ENCODE data around the gene PNPLA3.

The PNPLA3 gene

DNA sequence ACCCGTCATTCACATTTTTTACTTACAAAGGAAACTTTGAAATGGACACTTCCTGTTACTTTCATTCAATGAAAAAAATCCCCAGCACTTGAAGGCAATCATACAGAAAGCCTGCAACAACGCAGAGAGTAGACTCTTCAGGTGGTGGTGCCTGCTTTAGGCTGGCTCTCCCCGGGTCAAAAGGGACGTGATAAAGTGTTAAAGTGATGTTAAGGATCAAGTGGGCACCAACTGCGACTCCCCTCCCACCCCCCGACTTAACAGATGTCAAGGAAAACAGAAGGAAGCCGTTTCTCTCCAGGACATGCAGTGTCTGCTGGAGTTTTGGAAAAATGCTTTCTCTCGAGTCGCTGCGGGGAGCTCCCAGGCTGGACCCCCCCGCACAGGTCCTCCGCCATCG, 414 bp upstream of the PNPLA3 start:
- no peak for DNase-seq

DNA sequence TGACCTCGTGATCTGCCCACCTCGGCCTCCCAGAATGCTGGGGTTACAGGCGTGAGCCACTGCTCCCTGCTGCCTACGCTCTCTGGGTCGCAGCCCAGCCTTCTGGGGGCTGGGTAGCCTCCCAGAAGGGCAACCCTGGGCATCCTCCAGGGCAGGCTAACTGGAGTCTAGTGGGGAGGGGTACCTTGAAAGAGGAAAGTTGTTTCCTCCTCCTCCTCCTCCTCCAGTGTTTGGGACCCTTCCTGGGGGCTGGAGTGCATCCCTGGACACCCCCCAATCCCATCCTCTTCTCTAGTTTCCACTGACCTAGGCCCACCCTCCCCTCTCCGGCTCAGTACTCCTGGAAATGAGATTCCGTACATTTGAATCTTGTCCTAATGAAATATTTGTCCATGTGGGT, 1.3 kb downstream of the PNPLA3 start:
- Histone ChIP-seq H3K9me3 (ENCODE audit: control insufficient read depth, low read length) (no peaks in the 10 kb centered on the region), H3K4me3 (ENCODE audit: insufficient read depth, low read depth, low read length, poor library complexity, severe bottlenecking) (no peak overlapping the region), H3K36me3 (ENCODE audit: control insufficient read depth, insufficient read depth, low read length) (no peaks in the 10 kb centered on the region), H3K27ac (ENCODE audit: insufficient read depth, low read length, poor library complexity, severe bottlenecking) (no peak overlapping the region), H3K27me3 (replicated peaks; ENCODE audit: control insufficient read depth, insufficient read depth, low read length, poor library complexity, severe bottlenecking) (peaks cover 6% of the 10 kb centered on the region), H3K4me1 (ENCODE audit: control insufficient read depth, insufficient read depth, low read length, poor library complexity, severe bottlenecking) (peaks cover 12% of the 10 kb centered on the region)
- no peak for DNase-seq

More for the DNA sequence above, 414 bp upstream of the PNPLA3 start:
- Histone ChIP-seq H3K9me3 (ENCODE audit: control insufficient read depth, low read length) (no peaks in the 10 kb centered on the region), H3K27ac (ENCODE audit: insufficient read depth, low read length, poor library complexity, severe bottlenecking) (no peak overlapping the region), H3K36me3 (ENCODE audit: control insufficient read depth, insufficient read depth, low read length) (no peaks in the 10 kb centered on the region), H3K4me1 (ENCODE audit: control insufficient read depth, insufficient read depth, low read length, poor library complexity, severe bottlenecking) (peaks cover 12% of the 10 kb centered on the region), H3K4me3 (ENCODE audit: insufficient read depth, low read depth, low read length, poor library complexity, severe bottlenecking) (peak overlapping the region; percentile 11), H3K27me3 (replicated peaks; ENCODE audit: control insufficient read depth, insufficient read depth, low read length, poor library complexity, severe bottlenecking) (peaks cover 6% of the 10 kb centered on the region)

DNA sequence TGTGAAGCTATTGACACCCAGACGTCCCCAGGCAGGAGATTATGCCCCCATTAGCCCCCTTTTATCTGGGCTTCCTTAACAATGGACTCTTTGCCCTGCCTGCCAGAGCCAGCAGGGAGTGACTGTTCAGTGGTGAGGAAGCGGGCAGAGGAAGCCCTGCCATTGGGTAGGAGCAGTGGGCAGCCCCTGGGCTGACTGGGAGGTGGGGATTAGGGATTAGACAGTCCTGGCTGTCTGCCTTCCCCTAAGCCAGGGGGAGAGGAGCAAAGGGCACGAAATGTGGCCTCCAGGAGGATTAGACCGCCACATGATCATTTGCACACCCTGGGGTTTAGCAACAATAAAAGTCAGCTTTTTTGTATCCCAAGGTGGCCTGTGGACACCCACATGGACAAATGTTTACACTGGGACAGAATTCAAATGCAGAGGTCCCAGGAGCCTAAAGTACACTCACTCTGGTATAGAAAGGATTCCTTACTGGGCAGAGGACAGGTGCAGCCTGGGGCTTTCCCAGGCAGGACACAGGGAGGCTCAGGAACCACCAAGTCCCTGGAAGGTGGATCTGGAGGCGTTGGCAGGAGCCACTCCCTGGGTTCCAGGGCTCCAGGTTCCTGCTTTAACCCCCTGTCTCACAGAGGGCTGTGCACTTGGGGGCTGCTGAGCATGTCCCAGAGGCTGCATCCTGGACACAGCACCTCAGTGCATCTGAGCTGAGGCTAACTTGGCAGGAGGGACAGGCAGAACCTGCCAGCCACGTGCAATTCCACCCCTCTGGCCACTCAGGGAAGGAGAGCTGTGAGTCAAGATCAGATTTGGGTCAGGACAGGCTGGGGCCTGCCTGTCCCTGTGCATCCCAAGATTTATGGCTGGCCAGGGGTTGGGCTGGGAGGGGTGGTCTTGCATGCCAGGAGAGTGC, 2.1 kb downstream of the PNPLA3 start:
- no peaks in the 10 kb centered on the region for H3K9me3 ChIP-seq (ENCODE audit: control insufficient read depth, low read length)
- H3K4me1 ChIP-seq (ENCODE audit: control insufficient read depth, insufficient read depth, low read length, poor library complexity, severe bottlenecking), result peaks cover 12% of the 10 kb centered on the region
- no peak for DNase-seq
- H3K27me3 ChIP-seq (replicated peaks; ENCODE audit: control insufficient read depth, insufficient read depth, low read length, poor library complexity, severe bottlenecking), result peaks cover 6% of the 10 kb centered on the region
- no peak overlapping the region for H3K27ac ChIP-seq (ENCODE audit: insufficient read depth, low read length, poor library complexity, severe bottlenecking)
- no peaks in the 10 kb centered on the region for H3K36me3 ChIP-seq (ENCODE audit: control insufficient read depth, insufficient read depth, low read length)
- no peak overlapping the region for H3K4me3 ChIP-seq (ENCODE audit: insufficient read depth, low read depth, low read length, poor library complexity, severe bottlenecking)

DNA sequence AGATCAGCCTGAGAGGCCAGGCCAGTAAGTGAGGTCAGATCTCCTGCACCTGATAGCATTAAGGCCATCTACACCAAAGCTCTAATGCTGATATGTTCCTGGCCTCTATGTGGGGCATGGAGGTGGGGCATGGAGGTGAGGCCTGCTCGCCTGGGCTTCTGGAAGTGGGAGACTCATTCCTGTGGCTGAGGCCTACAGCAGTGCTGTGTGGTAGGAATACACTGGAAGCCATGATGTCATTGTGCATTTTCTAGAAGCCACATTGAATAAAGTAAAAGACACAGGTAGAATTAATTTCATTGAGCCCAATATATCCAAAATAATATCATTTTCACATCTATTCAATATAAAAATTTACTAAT, 2.7 kb downstream of the PNPLA3 start:
- H3K9me3 ChIP-seq (ENCODE audit: control insufficient read depth, low read length), result no peaks in the 10 kb centered on the region
- H3K4me1 ChIP-seq (ENCODE audit: control insufficient read depth, insufficient read depth, low read length, poor library complexity, severe bottlenecking), result peaks cover 12% of the 10 kb centered on the region
- no peak overlapping the region for H3K27ac ChIP-seq (ENCODE audit: insufficient read depth, low read length, poor library complexity, severe bottlenecking)
- H3K27me3 ChIP-seq (replicated peaks; ENCODE audit: control insufficient read depth, insufficient read depth, low read length, poor library complexity, severe bottlenecking), result peaks cover 6% of the 10 kb centered on the region
- no peak for DNase-seq
- no peaks in the 10 kb centered on the region for H3K36me3 ChIP-seq (ENCODE audit: control insufficient read depth, insufficient read depth, low read length)
- H3K4me3 ChIP-seq (ENCODE audit: insufficient read depth, low read depth, low read length, poor library complexity, severe bottlenecking), result no peak overlapping the region

DNA sequence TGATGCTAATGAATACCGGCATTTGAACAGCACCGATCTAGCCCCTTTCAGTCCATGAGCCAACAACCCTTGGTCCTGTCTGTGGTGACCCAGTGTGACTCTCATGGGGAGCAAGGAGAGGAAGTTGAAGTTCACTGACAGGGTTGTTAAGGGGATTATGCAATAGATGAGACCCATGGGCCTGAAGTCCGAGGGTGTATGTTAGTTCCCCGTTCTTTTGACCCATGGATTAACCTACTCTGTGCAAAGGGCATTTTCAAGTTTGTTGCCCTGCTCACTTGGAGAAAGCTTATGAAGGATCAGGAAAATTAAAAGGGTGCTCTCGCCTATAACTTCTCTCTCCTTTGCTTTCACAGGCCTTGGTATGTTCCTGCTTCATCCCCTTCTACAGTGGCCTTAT, 4.9 kb downstream of the PNPLA3 start:
- H3K4me1 ChIP-seq (ENCODE audit: control insufficient read depth, insufficient read depth, low read length, poor library complexity, severe bottlenecking), result peaks cover 6% of the 10 kb centered on the region
- no peaks in the 10 kb centered on the region for H3K36me3 ChIP-seq (ENCODE audit: control insufficient read depth, insufficient read depth, low read length)
- DNase-seq, result no peak
- no peak overlapping the region for H3K27ac ChIP-seq (ENCODE audit: insufficient read depth, low read length, poor library complexity, severe bottlenecking)
- H3K9me3 ChIP-seq (ENCODE audit: control insufficient read depth, low read length), result no peaks in the 10 kb centered on the region
- H3K27me3 ChIP-seq (replicated peaks; ENCODE audit: control insufficient read depth, insufficient read depth, low read length, poor library complexity, severe bottlenecking), result peaks cover 6% of the 10 kb centered on the region
- no peak overlapping the region for H3K4me3 ChIP-seq (ENCODE audit: insufficient read depth, low read depth, low read length, poor library complexity, severe bottlenecking)

DNA sequence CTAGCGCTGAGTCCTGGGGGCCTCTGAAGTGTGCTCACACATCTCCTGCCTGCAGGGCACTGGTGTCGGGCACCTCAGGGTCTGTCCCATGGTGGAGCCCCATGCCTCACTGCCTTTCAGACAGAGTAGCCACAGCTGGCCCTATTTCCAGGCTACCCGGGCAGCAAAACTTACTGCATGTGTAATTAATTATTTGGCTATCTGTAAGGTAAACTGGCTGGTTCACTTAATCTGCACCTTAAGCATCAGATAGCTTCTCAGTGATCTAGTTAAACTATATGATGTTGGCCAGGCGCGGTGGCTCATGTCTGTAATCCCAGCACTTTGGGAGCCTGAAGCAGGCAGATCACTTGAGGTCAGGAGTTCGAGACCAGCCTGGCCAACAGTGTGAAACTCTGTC, 5.3 kb downstream of the PNPLA3 start:
- Histone ChIP-seq H3K4me3 (ENCODE audit: insufficient read depth, low read depth, low read length, poor library complexity, severe bottlenecking) (no peak overlapping the region), H3K36me3 (ENCODE audit: control insufficient read depth, insufficient read depth, low read length) (no peaks in the 10 kb centered on the region), H3K9me3 (ENCODE audit: control insufficient read depth, low read length) (no peaks in the 10 kb centered on the region), H3K27me3 (replicated peaks; ENCODE audit: control insufficient read depth, insufficient read depth, low read length, poor library complexity, severe bottlenecking) (peaks cover 5% of the 10 kb centered on the region), H3K27ac (ENCODE audit: insufficient read depth, low read length, poor library complexity, severe bottlenecking) (no peak overlapping the region), H3K4me1 (ENCODE audit: control insufficient read depth, insufficient read depth, low read length, poor library complexity, severe bottlenecking) (peaks cover 6% of the 10 kb centered on the region)
- no peak for DNase-seq

DNA sequence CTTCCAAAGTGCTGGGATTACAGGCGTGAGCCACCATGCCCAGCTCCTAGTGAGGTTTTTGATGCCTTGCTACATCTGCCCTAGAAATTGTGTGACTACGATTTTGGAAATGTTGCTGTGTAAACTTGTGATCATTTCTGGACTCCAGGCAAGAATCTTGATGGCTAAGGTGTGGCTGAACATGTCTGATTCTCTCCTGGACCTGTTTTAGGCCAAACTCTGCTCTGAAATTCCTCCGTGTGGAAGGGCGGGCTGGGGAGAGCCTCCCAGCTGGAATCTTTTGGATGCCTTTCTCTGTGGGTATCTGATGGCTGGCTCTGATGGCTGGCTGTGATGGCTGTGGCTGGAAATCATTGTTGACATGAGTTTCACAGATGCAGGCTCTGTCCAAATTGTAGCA, 8.2 kb downstream of the PNPLA3 start:
- Histone ChIP-seq H3K4me1 (ENCODE audit: control insufficient read depth, insufficient read depth, low read length, poor library complexity, severe bottlenecking) (no peaks in the 10 kb centered on the region), H3K4me3 (ENCODE audit: insufficient read depth, low read depth, low read length, poor library complexity, severe bottlenecking) (no peak overlapping the region), H3K36me3 (ENCODE audit: control insufficient read depth, insufficient read depth, low read length) (no peaks in the 10 kb centered on the region), H3K27ac (ENCODE audit: insufficient read depth, low read length, poor library complexity, severe bottlenecking) (no peak overlapping the region), H3K9me3 (ENCODE audit: control insufficient read depth, low read length) (no peaks in the 10 kb centered on the region), H3K27me3 (replicated peaks; ENCODE audit: control insufficient read depth, insufficient read depth, low read length, poor library complexity, severe bottlenecking) (no peaks in the 10 kb centered on the region)
- no peak for DNase-seq

DNA sequence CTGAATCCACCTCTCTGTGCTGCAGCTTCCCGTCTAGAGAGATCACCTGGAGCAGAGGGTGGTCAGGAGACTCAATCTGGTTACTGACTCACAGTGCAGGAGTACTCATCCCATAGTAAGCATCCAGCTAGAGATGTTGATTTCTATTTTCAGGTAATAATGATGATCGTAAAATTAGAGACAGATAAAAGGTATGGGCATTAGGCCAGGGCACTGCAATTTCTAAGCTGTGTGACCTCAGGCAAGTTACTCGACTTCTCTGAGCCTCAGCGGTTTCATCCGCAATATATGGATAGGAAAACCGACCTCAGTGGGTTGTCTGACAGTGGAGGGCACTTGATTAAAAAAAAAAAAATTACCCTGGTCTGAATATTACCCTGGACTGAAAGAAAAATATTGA, 17.8 kb downstream of the PNPLA3 start:
- Histone ChIP-seq H3K36me3 (ENCODE audit: control insufficient read depth, insufficient read depth, low read length) (no peaks in the 10 kb centered on the region), H3K27me3 (replicated peaks; ENCODE audit: control insufficient read depth, insufficient read depth, low read length, poor library complexity, severe bottlenecking) (no peaks in the 10 kb centered on the region), H3K27ac (ENCODE audit: insufficient read depth, low read length, poor library complexity, severe bottlenecking) (no peak overlapping the region), H3K9me3 (ENCODE audit: control insufficient read depth, low read length) (no peaks in the 10 kb centered on the region), H3K4me1 (ENCODE audit: control insufficient read depth, insufficient read depth, low read length, poor library complexity, severe bottlenecking) (no peaks in the 10 kb centered on the region), H3K4me3 (ENCODE audit: insufficient read depth, low read depth, low read length, poor library complexity, severe bottlenecking) (no peak overlapping the region)
- no peak for DNase-seq

DNA sequence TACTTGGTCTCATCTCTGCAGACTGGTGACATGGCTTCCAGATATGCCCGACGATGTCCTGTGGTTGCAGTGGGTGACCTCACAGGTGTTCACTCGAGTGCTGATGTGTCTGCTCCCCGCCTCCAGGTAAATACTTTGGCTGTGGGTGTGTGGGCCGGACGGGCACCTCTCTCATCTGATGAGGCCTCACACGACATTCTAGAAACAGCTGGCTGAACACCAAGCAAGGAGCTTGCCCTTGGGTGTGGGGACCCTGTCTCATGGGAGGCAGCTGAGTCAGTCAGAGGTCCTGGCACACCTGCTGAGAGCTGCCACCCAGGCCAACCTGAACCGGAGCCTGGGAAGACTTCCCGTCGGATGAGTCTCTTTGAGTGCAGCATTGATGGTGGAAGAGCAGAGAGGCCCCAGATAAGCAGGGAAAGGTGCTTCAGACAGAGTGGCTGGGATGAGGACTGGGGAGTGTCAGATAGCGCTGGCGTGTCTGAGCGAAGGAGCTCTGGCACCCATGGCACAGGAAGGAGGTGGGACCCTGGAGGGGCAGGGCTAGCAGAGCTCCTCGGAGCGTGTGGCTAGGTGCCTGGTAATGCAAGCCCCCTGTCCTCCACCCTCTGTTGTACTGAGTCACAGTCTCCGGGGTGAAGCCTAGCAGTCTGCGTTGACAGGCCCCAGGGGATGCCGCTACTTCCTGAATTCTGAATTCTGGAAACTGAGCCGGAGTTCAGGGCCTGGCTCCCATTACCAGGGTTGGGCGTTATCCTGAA, 21.2 kb downstream of the PNPLA3 start:
- no peak for DNase-seq
- no peaks in the 10 kb centered on the region for H3K4me1 ChIP-seq (ENCODE audit: control insufficient read depth, insufficient read depth, low read length, poor library complexity, severe bottlenecking)
- H3K9me3 ChIP-seq (ENCODE audit: control insufficient read depth, low read length), result no peaks in the 10 kb centered on the region
- H3K27me3 ChIP-seq (replicated peaks; ENCODE audit: control insufficient read depth, insufficient read depth, low read length, poor library complexity, severe bottlenecking), result no peaks in the 10 kb centered on the region
- no peaks in the 10 kb centered on the region for H3K36me3 ChIP-seq (ENCODE audit: control insufficient read depth, insufficient read depth, low read length)
- H3K27ac ChIP-seq (ENCODE audit: insufficient read depth, low read length, poor library complexity, severe bottlenecking), result no peak overlapping the region
- no peak overlapping the region for H3K4me3 ChIP-seq (ENCODE audit: insufficient read depth, low read depth, low read length, poor library complexity, severe bottlenecking)
